Neural cell (in vitro differentiated cells): ENCODE results near the gene TMIGD3. TPM values are rescaled to one million over a fixed set of nuclear protein-coding genes. Genes with fewer than 3 reads are reported as not detected.

ENCODE experiments used
- H2AFZ ChIP-seq: fragments of 200-600, 300-800 bp; sonication (generic), shearing (Covaris generic); 2 replicates; pipeline ENCODE4 v1.6.0; 2014; ENCODE audit warnings: low read depth, mild to moderate bottlenecking, antibody characterized with exemption, low read length, moderate library complexity
- H3F3A ChIP-seq: fragments of 200-600 bp; shearing (Covaris generic); 2 replicates; pipeline ENCODE4 v1.6.1; 2016; ENCODE audit warnings: mild to moderate bottlenecking, moderate library complexity, mixed read lengths, antibody characterized with exemption, low read length; ENCODE audit not compliant: insufficient read depth, poor library complexity, severe bottlenecking
- H3K27ac ChIP-seq: fragments of 200-600, 300-800 bp; sonication (generic), shearing (Covaris generic); 2 replicates; pipeline ENCODE4 v1.5.1; 2014; ENCODE audit warnings: mild to moderate bottlenecking, low read length, moderate library complexity
- H3K27me3 ChIP-seq: fragments of 300-800, 200-600 bp; sonication (generic), shearing (Covaris generic); 2 replicates; pipeline ENCODE4 v1.6.0; 2014; ENCODE audit warnings: mild to moderate bottlenecking, low read depth, low read length, moderate library complexity; ENCODE audit not compliant: insufficient read depth
- H3K36me3 ChIP-seq: fragments of 300-800, 200-600 bp; sonication (generic), shearing (Covaris generic); 2 replicates; pipeline ENCODE4 v1.5.1; 2014; ENCODE audit warnings: mild to moderate bottlenecking, antibody characterized with exemption, low read length, moderate library complexity; ENCODE audit not compliant: insufficient read depth
- H3K4me2 ChIP-seq: fragments of 300-800, 200-600 bp; sonication (generic), shearing (Covaris generic); 2 replicates; pipeline ENCODE4 v1.6.0; 2014; ENCODE audit warnings: mild to moderate bottlenecking, low read length
- H3K4me3 ChIP-seq: fragments of 300-800, 200-600 bp; sonication (generic), shearing (Covaris generic); 2 replicates; pipeline ENCODE4 v1.5.1; 2014; ENCODE audit warnings: mild to moderate bottlenecking, low read length, moderate library complexity
- H3K79me2 ChIP-seq: fragments of 200-600 bp; shearing (Covaris generic); replicated peaks from 2 replicates; pipeline ENCODE4 v1.6.0; 2014; ENCODE audit warnings: mild to moderate bottlenecking, low read length, moderate library complexity; ENCODE audit not compliant: insufficient read depth
- H3K9ac ChIP-seq: fragments of 300-800, 200-600 bp; sonication (generic), shearing (Covaris generic); 2 replicates; pipeline ENCODE4 v1.6.1; 2016; ENCODE audit warnings: mild to moderate bottlenecking, low read length, mixed read lengths
- H3K9me2 ChIP-seq: fragments of 200-600 bp; shearing (Covaris generic); 2 replicates; pipeline ENCODE4 v1.6.1; 2016; ENCODE audit warnings: mild to moderate bottlenecking, low read length, mixed read lengths; ENCODE audit not compliant: insufficient read depth
- H3K9me3 ChIP-seq: fragments of 200-600, 300-800 bp; sonication (generic), shearing (Covaris generic); 2 replicates; pipeline ENCODE4 v1.6.1; 2016; ENCODE audit warnings: mild to moderate bottlenecking, mixed run types, low read length, moderate library complexity, mixed read lengths
- H4K20me1 ChIP-seq: fragments of 200-600 bp; shearing (Covaris generic); 2 replicates; pipeline ENCODE4 v1.6.1; 2016; ENCODE audit warnings: mild to moderate bottlenecking, mixed run types; ENCODE audit not compliant: insufficient read depth
- CTCF ChIP-seq: fragments of 450-650 bp; IDR thresholded peaks from 2 replicates; pipeline ENCODE4 v1.5.1; 2014; ENCODE audit warnings: antibody characterized with exemption, mild to moderate bottlenecking, moderate library complexity; ENCODE audit not compliant: poor library complexity, severe bottlenecking
- EP300 ChIP-seq: fragments of 450-650 bp; conservative IDR thresholded peaks from 2 replicates; pipeline ENCODE4 v1.6.1; 2014; ENCODE audit warnings: antibody characterized with exemption, mild to moderate bottlenecking, moderate library complexity; ENCODE audit not compliant: poor library complexity, severe bottlenecking
- EZH2 ChIP-seq: fragments of 200-600, 300-800 bp; shearing (Covaris generic), sonication (generic); IDR thresholded peaks from 2 replicates; pipeline ENCODE4 v1.6.1; 2014; ENCODE audit warnings: antibody characterized with exemption, low read length, borderline replicate concordance, mild to moderate bottlenecking; ENCODE audit not compliant: insufficient read depth, poor library complexity, severe bottlenecking
- MXI1 ChIP-seq: fragments of 450-650 bp; conservative IDR thresholded peaks from 2 replicates; pipeline ENCODE4 v1.6.1; 2014; ENCODE audit warnings: antibody characterized with exemption, mild to moderate bottlenecking; ENCODE audit not compliant: poor library complexity, severe bottlenecking
- POLR2AphosphoS5 ChIP-seq: IDR thresholded peaks from 2 replicates; pipeline ENCODE4 v1.6.1; 2012
- RAD21 ChIP-seq: fragments of 450-650 bp; conservative IDR thresholded peaks from 2 replicates; pipeline ENCODE4 v1.6.1; 2014; ENCODE audit warnings: antibody characterized with exemption, mild to moderate bottlenecking, moderate library complexity
- REST ChIP-seq: IDR thresholded peaks from 2 replicates; pipeline ENCODE4 v1.6.1; 2012; ENCODE audit warnings: borderline replicate concordance
- SMC3 ChIP-seq: fragments of 450-650 bp; conservative IDR thresholded peaks from 2 replicates; pipeline ENCODE4 v1.6.1; 2014; ENCODE audit warnings: antibody characterized with exemption, mild to moderate bottlenecking, moderate library complexity; ENCODE audit not compliant: poor library complexity
- TAF1 ChIP-seq: IDR thresholded peaks from 2 replicates; pipeline ENCODE4 v1.6.1; 2012; ENCODE audit warnings: low read depth
- polyA plus RNA-seq: library from polyadenylated mRNA; depleted of rRNA; stranded (reverse); fragments of >200 nt; gene quantifications from 2 replicates; pipeline ENCODE4 v1.2.3, GENCODE V29; 2014

Gene TMIGD3
- polyA plus RNA-seq, 1 donor from 2014 or later: not detected

DNA sequence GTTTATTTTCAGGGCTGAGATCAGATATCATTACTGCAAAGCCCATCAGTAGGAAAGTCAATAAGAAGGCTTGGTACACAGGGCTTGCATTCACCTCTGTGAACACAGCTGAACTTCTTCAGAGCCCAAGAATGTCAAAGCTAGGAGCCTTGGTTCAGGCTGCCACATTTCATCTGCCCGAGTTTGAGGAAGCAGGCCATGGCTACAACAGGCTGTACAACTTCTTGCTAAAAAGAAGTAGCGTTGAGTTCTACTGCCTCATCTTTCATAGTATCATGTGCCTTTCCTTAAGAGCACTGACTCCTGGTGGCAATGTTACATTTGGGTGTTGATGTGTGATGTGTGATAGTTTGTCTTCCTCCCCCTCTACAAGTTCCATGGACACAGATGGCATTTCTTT is 19.6 kb downstream of the TMIGD3 start:
- no peak overlapping the region for H3K9ac ChIP-seq
- no peaks in the 10 kb centered on the region for H3F3A ChIP-seq
- no peak overlapping the region for H2AFZ ChIP-seq
- no peaks in the 10 kb centered on the region for H3K9me2 ChIP-seq
- no peaks in the 10 kb centered on the region for H3K36me3 ChIP-seq
- no peak overlapping the region for H3K27ac ChIP-seq
- TF ChIP-seq REST: no peak
- no peak for TF ChIP-seq RAD21
- no peak for TF ChIP-seq CTCF
- no peak for TF ChIP-seq EZH2
- no peak for TF ChIP-seq POLR2AphosphoS5
- no peak for TF ChIP-seq MXI1
- H3K4me3 ChIP-seq: no peak overlapping the region
- H3K27me3 ChIP-seq: no peaks in the 10 kb centered on the region
- no peaks in the 10 kb centered on the region for H4K20me1 ChIP-seq
- no peaks in the 10 kb centered on the region for H3K79me2 ChIP-seq
- no peak overlapping the region for H3K4me2 ChIP-seq
- no peaks in the 10 kb centered on the region for H3K9me3 ChIP-seq

GRCh38 chr1:111483166-111483565 is 20.3 kb downstream of the TMIGD3 start:
- no peaks in the 10 kb centered on the region for H3K9me2 ChIP-seq
- no peaks in the 10 kb centered on the region for H4K20me1 ChIP-seq
- no peak for TF ChIP-seq TAF1
- TF ChIP-seq CTCF: no peak
- TF ChIP-seq MXI1: no peak
- no peak for TF ChIP-seq RAD21
- no peak for TF ChIP-seq EZH2
- TF ChIP-seq POLR2AphosphoS5: no peak
- TF ChIP-seq SMC3: no peak
- no peak for TF ChIP-seq REST
- no peak for TF ChIP-seq EP300
- H3K79me2 ChIP-seq: no peaks in the 10 kb centered on the region
- H2AFZ ChIP-seq: no peak overlapping the region
- H3F3A ChIP-seq: no peaks in the 10 kb centered on the region
- H3K9ac ChIP-seq: no peak overlapping the region
- H3K9me3 ChIP-seq: no peaks in the 10 kb centered on the region
- H3K27ac ChIP-seq: no peak overlapping the region
- no peaks in the 10 kb centered on the region for H3K27me3 ChIP-seq
- H3K36me3 ChIP-seq: no peaks in the 10 kb centered on the region
- no peak overlapping the region for H3K4me3 ChIP-seq
- H3K4me2 ChIP-seq: no peak overlapping the region
